SK-N-SH treated with all-trans-retinoic acid at 6 μM for 48 hours (cell line): ENCODE measurements around the gene SLC6A16.

Experiments
- ATAC-seq: fragments of 200-7000 bp; cut with Tn5 transposase; 3 replicates; pipeline ENCODE4 v1.9.1; 2020; ENCODE audit warnings: mild to moderate bottlenecking, moderate library complexity
- ARNTL ChIP-seq: fragments of 450-650 bp; formaldehyde crosslinking; IDR thresholded peaks from 2 replicates; pipeline ENCODE4 v1.5.0; 2020; ENCODE audit warnings: low read depth, mild to moderate bottlenecking, moderate library complexity, borderline replicate concordance
- BACH2 ChIP-seq: fragments of 250-450 bp; sonication (Bioruptor Pico); IDR thresholded peaks from 2 replicates; pipeline ENCODE4 v1.9.0; 2021; ENCODE audit warnings: mild to moderate bottlenecking, borderline replicate concordance
- CSRNP3 ChIP-seq: fragments of 250-450 bp; sonication (Bioruptor Pico); IDR thresholded peaks from 2 replicates; pipeline ENCODE4 v1.5.1; 2021; ENCODE audit warnings: mild to moderate bottlenecking, moderate library complexity
- ESRRG ChIP-seq: fragments of 250-450 bp; sonication (Bioruptor Pico); IDR thresholded peaks from 2 replicates; pipeline ENCODE4 v1.6.1; 2021; ENCODE audit warnings: mild to moderate bottlenecking
- GLIS3 ChIP-seq: fragments of 250-450 bp; sonication (Bioruptor Pico); IDR thresholded peaks from 2 replicates; pipeline ENCODE4 v1.5.0; 2020; ENCODE audit warnings: mild to moderate bottlenecking, moderate library complexity
- ISL1 ChIP-seq: fragments of 250-450 bp; sonication (Bioruptor Pico); IDR thresholded peaks from 2 replicates; pipeline ENCODE4 v2.1.2; 2022; ENCODE audit warnings: mild to moderate bottlenecking, moderate library complexity
- OSR1 ChIP-seq: fragments of 250-450 bp; sonication (Bioruptor Pico); IDR thresholded peaks from 2 replicates; pipeline ENCODE4 v1.8.0; 2022; ENCODE audit warnings: moderate library complexity, mild to moderate bottlenecking, inconsistent platforms
- POU6F1 ChIP-seq: fragments of 250-450 bp; sonication (Bioruptor Pico); IDR thresholded peaks from 2 replicates; pipeline ENCODE4 v1.8.0; 2021; ENCODE audit warnings: low read depth, mild to moderate bottlenecking, moderate library complexity, borderline replicate concordance
- PPARA ChIP-seq: fragments of 250-450 bp; sonication (Bioruptor Pico); IDR thresholded peaks from 2 replicates; pipeline ENCODE4 v1.5.0; 2020; ENCODE audit warnings: mild to moderate bottlenecking, borderline replicate concordance
- RARB ChIP-seq: fragments of 250-450 bp; sonication (Bioruptor Pico); IDR thresholded peaks from 2 replicates; pipeline ENCODE4 v1.8.0; 2021; ENCODE audit warnings: mild to moderate bottlenecking, moderate library complexity
- SNAI2 ChIP-seq: fragments of 250-450 bp; sonication (Bioruptor Pico); IDR thresholded peaks from 2 replicates; pipeline ENCODE4 v1.5.0; 2020; ENCODE audit warnings: mild to moderate bottlenecking, moderate library complexity
- TCF4 ChIP-seq: fragments of 250-450 bp; sonication (Bioruptor Pico); IDR thresholded peaks from 2 replicates; pipeline ENCODE4 v1.8.0; 2021; ENCODE audit warnings: mild to moderate bottlenecking, moderate library complexity, borderline replicate concordance
- TOX ChIP-seq: fragments of 250-450 bp; sonication (Bioruptor Pico); IDR thresholded peaks from 2 replicates; pipeline ENCODE4 v1.8.0; 2021; ENCODE audit warnings: mild to moderate bottlenecking, moderate library complexity, borderline replicate concordance
- ZC3H10 ChIP-seq: fragments of 250-450 bp; sonication (Bioruptor Pico); IDR thresholded peaks from 2 replicates; pipeline ENCODE4 v1.5.1; 2021; ENCODE audit warnings: mild to moderate bottlenecking, moderate library complexity
- ZFP3 ChIP-seq: fragments of 250-450 bp; sonication (Bioruptor Pico); IDR thresholded peaks from 2 replicates; pipeline ENCODE4 v1.5.0; 2020; ENCODE audit warnings: mild to moderate bottlenecking, moderate library complexity
- ZFP30 ChIP-seq: fragments of 450-650 bp; formaldehyde crosslinking; IDR thresholded peaks from 2 replicates; pipeline ENCODE4 v1.5.0; 2022; ENCODE audit warnings: mild to moderate bottlenecking, moderate library complexity
- ZNF70 ChIP-seq: fragments of 450-650 bp; formaldehyde crosslinking; IDR thresholded peaks from 2 replicates; pipeline ENCODE4 v1.5.0; 2020; ENCODE audit warnings: mild to moderate bottlenecking, moderate library complexity
- ZNF8 ChIP-seq: fragments of 450-650 bp; formaldehyde crosslinking; IDR thresholded peaks from 2 replicates; pipeline ENCODE4 v1.5.0; 2020; ENCODE audit warnings: mild to moderate bottlenecking, moderate library complexity
- TF ChIP-seq, protein P1 (sequence below): fragments of 250-450 bp; sonication (Bioruptor Pico); IDR thresholded peaks from 2 replicates; pipeline ENCODE4 v1.8.0; 2020; ENCODE audit warnings: mild to moderate bottlenecking, moderate library complexity, borderline replicate concordance
- TF ChIP-seq, protein P2 (sequence below): fragments of 250-450 bp; sonication (Bioruptor Pico); IDR thresholded peaks from 2 replicates; pipeline ENCODE4 v1.5.1; 2020; ENCODE audit warnings: low read depth, mild to moderate bottlenecking, moderate library complexity
- TF ChIP-seq, protein P3 (sequence below): fragments of 250-450 bp; sonication (Bioruptor Pico); IDR thresholded peaks from 2 replicates; pipeline ENCODE4 v1.5.0; 2020; ENCODE audit warnings: mild to moderate bottlenecking, moderate library complexity

SLC6A16 gene

DNA sequence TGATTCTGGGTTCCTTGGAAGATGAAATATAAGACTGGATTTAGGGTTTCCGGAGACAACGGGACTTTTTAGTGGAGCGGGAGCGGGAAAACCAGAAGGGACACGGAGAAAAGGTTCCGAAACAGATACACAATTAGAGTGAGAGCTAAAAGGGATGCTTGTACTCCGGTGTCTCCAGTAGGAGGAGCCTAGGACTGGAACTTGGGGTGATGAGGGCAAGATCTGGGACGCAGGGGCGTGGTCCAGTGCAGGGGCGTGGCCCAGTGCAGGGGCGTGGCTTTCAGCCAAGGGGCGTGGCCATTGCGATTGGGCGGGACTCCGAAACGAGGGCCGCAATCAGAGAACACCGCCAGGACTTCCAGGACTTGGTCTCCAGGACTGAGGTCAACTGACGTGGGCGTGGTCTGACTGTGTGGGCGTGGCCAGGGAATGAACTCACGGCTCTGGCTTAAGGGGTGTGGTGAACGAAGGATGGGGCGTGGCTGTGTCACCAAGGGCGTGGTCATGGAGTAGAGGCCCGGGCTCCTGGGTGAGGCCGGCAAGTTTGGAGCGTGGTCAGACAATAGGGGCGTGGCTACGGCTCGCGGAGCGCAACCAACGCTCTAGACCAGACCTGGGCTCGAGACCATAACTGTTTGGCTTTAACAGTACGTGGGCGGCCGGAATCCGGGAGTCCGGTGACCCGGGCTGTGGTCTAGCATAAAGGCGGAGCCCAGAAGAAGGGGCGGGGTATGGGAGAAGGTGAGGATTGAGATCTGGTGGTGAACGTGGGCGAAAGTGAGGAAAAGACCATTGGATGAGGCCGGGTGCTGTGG, 38.5 kb upstream of the SLC6A16 start, which contains the start of gene DKKL1:
Gene DKKL1 (plus strand): TSS at position 610 of the 815 bp plus-strand sequence. CDS start 122 bp downstream, at position 732.
- TF ChIP-seq, protein P1, sequence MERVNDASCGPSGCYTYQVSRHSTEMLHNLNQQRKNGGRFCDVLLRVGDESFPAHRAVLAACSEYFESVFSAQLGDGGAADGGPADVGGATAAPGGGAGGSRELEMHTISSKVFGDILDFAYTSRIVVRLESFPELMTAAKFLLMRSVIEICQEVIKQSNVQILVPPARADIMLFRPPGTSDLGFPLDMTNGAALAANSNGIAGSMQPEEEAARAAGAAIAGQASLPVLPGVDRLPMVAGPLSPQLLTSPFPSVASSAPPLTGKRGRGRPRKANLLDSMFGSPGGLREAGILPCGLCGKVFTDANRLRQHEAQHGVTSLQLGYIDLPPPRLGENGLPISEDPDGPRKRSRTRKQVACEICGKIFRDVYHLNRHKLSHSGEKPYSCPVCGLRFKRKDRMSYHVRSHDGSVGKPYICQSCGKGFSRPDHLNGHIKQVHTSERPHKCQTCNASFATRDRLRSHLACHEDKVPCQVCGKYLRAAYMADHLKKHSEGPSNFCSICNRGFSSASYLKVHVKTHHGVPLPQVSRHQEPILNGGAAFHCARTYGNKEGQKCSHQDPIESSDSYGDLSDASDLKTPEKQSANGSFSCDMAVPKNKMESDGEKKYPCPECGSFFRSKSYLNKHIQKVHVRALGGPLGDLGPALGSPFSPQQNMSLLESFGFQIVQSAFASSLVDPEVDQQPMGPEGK (CRISPR knock-in tag), result no peak
- TF ChIP-seq, protein P2, sequence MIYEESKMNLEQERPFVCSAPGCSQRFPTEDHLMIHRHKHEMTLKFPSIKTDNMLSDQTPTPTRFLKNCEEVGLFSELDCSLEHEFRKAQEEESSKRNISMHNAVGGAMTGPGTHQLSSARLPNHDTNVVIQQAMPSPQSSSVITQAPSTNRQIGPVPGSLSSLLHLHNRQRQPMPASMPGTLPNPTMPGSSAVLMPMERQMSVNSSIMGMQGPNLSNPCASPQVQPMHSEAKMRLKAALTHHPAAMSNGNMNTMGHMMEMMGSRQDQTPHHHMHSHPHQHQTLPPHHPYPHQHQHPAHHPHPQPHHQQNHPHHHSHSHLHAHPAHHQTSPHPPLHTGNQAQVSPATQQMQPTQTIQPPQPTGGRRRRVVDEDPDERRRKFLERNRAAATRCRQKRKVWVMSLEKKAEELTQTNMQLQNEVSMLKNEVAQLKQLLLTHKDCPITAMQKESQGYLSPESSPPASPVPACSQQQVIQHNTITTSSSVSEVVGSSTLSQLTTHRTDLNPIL (CRISPR knock-in tag), result no peak
- no peak for TF ChIP-seq POU6F1 (CRISPR knock-in tag)
- no peak for TF ChIP-seq TCF4 (CRISPR knock-in tag)
- no peak for TF ChIP-seq ZFP3 (CRISPR knock-in tag)
- no peak for TF ChIP-seq ESRRG
- TF ChIP-seq GLIS3 (CRISPR knock-in tag), result no peak
- TF ChIP-seq ARNTL (CRISPR knock-in tag), result no peak
- TF ChIP-seq, all 23 proteins: peak for 0
- peak; percentile 84 for ATAC-seq

DNA sequence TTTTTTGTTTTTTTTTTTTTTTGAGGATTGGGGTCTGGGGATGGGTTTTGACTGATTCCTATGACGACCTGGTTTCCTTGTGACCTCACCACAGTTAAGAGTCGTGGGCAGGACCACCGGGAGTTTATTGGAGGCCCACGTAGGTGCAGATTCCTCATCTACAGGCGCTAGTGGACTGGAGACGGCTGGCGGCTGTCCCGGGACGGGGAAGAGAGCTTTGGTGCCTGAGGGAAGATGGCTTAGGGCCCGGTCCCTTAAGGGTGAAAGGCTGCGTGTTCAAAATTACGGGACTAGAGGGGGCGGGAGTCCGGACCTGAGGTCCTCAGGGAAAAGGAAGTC, 37.9 kb upstream of the SLC6A16 start:
- TF ChIP-seq ZFP3 (CRISPR knock-in tag) (no peak), TCF4 (CRISPR knock-in tag) (no peak), SNAI2 (CRISPR knock-in tag) (no peak), POU6F1 (CRISPR knock-in tag) (no peak)
- peak; percentile 18 for ATAC-seq

GRCh38 chr19:49362048-49362928, 37.3 kb upstream of the SLC6A16 start, which contains the start of gene TEAD2:
Gene TEAD2, minus strand, starts transcription at chr19:49362416. Its CDS starts 2,341 bp downstream, at chr19:49360075.
- no peak for TF ChIP-seq SNAI2 (CRISPR knock-in tag)
- TF ChIP-seq, protein P2 (CRISPR knock-in tag), result no peak
- no peak for TF ChIP-seq RARB (CRISPR knock-in tag)
- TF ChIP-seq OSR1 (CRISPR knock-in tag), result no peak
- no peak for TF ChIP-seq ZC3H10
- no peak for TF ChIP-seq PPARA (CRISPR knock-in tag)
- no peak for TF ChIP-seq ZFP30
- TF ChIP-seq, protein P3, sequence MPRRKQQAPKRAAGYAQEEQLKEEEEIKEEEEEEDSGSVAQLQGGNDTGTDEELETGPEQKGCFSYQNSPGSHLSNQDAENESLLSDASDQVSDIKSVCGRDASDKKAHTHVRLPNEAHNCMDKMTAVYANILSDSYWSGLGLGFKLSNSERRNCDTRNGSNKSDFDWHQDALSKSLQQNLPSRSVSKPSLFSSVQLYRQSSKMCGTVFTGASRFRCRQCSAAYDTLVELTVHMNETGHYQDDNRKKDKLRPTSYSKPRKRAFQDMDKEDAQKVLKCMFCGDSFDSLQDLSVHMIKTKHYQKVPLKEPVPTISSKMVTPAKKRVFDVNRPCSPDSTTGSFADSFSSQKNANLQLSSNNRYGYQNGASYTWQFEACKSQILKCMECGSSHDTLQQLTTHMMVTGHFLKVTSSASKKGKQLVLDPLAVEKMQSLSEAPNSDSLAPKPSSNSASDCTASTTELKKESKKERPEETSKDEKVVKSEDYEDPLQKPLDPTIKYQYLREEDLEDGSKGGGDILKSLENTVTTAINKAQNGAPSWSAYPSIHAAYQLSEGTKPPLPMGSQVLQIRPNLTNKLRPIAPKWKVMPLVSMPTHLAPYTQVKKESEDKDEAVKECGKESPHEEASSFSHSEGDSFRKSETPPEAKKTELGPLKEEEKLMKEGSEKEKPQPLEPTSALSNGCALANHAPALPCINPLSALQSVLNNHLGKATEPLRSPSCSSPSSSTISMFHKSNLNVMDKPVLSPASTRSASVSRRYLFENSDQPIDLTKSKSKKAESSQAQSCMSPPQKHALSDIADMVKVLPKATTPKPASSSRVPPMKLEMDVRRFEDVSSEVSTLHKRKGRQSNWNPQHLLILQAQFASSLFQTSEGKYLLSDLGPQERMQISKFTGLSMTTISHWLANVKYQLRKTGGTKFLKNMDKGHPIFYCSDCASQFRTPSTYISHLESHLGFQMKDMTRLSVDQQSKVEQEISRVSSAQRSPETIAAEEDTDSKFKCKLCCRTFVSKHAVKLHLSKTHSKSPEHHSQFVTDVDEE (CRISPR knock-in tag), result no peak
- TF ChIP-seq BACH2, result no peak
- TF ChIP-seq ISL1 (CRISPR knock-in tag), result no peak
- TF ChIP-seq ESRRG, result no peak
- TF ChIP-seq CSRNP3 (CRISPR knock-in tag), result no peak
- TF ChIP-seq ZNF8 (CRISPR knock-in tag), result no peak
- no peak for TF ChIP-seq ZNF70
- TF ChIP-seq TOX, result no peak
- TF ChIP-seq GLIS3 (CRISPR knock-in tag), result no peak
- TF ChIP-seq TCF4 (CRISPR knock-in tag), result no peak
- ATAC-seq, result peak; percentile 61
